ENCODE measurements around the gene ZNF385A.

ZNF385A gene
- total RNA-seq: 0.07 to 0.77 (median 0.54) reads per million in 3 experiments

GRCh38 chr12:54384591-54385041, at the start of gene ZNF385A:
TSS of gene ZNF385A (minus strand) at chr12:54384733. CDS start at chr12:54384514, 219 bp downstream.
- no peak for DNase-seq

GRCh38 chr12:54432815-54433164, 48.3 kb upstream of the ZNF385A start:
- DNase-seq: no peak

GRCh38 chr12:54431911-54432814, 47.6 kb upstream of the ZNF385A start:
- DNase-seq: no peak

- no peak for DNase-seq
Measured at GRCh38 chr12:54430471-54431069, 46.0 kb upstream of the ZNF385A start.

GRCh38 chr12:54429014-54429471, 44.5 kb upstream of the ZNF385A start:
- no peak for DNase-seq

- DNase-seq: no peak
Measured at GRCh38 chr12:54428050-54429013, 43.8 kb upstream of the ZNF385A start.

- DNase-seq: no peak
Measured at GRCh38 chr12:54427106-54427505, 42.6 kb upstream of the ZNF385A start.

GRCh38 chr12:54426690-54427089, 42.2 kb upstream of the ZNF385A start:
- DNase-seq: no peak

GRCh38 chr12:54425702-54426101, 41.2 kb upstream of the ZNF385A start:
- DNase-seq: no peak

GRCh38 chr12:54424224-54424623, 39.7 kb upstream of the ZNF385A start:
- DNase-seq: no peak

GRCh38 chr12:54423816-54424150, 39.2 kb upstream of the ZNF385A start:
- no peak for DNase-seq

- DNase-seq: no peak
Measured at GRCh38 chr12:54421879-54422250, 37.3 kb upstream of the ZNF385A start.

- no peak for DNase-seq
Measured at GRCh38 chr12:54421175-54421878, 36.8 kb upstream of the ZNF385A start.

- no peak for DNase-seq
Measured at GRCh38 chr12:54420766-54421144, 36.2 kb upstream of the ZNF385A start.

GRCh38 chr12:54419088-54419887, 34.8 kb upstream of the ZNF385A start, which contains the start of gene ITGA5:
TSS of gene ITGA5 (minus strand) at chr12:54419266. CDS start at chr12:54419198, 68 bp downstream.
- DNase-seq: peak; percentile 20

GRCh38 chr12:54418441-54419087, 34.0 kb upstream of the ZNF385A start:
- DNase-seq: no peak

GRCh38 chr12:54417712-54418440, 33.3 kb upstream of the ZNF385A start:
- DNase-seq: no peak

- DNase-seq: no peak
Measured at GRCh38 chr12:54416687-54417603, 32.4 kb upstream of the ZNF385A start.

Measured in central memory CD4-positive, alpha-beta T cell (primary cell).